ENCODE data around the gene HJURP.

HJURP gene

GRCh38 chr2:233791883-233792329, 62.4 kb downstream of the HJURP start:
- DNase-seq = no peak

- no peak for DNase-seq
Observed at GRCh38 chr2:233791151-233791882, 63.0 kb downstream of the HJURP start.

- no peak for DNase-seq
Observed at GRCh38 chr2:233789554-233789953, 64.8 kb downstream of the HJURP start.
